Measurements from ENCODE around the gene SKIC8. TPM values are rescaled to one million over a fixed set of nuclear protein-coding genes. Genes with fewer than 3 reads are reported as not detected.

Gene SKIC8
- total RNA-seq, 3 donors from 2014 or later (not counting 1 experiment from before 2014, with no cell fraction given), result 20.7 to 24.9 (median 21.4) TPM

- DNase-seq (no peak), ATAC-seq (no peak)
- no peak overlapping the region for H3K27ac ChIP-seq (ENCODE audit: low read length)
- H3K4me1 ChIP-seq (ENCODE audit: control insufficient read depth, insufficient read depth, low read length), result no peaks in the 10 kb centered on the region
- H3K27ac Mint-ChIP-seq, result no peak overlapping the region
- no peaks in the 10 kb centered on the region for H3K9me3 Mint-ChIP-seq
- no peaks in the 10 kb centered on the region for H3K36me3 ChIP-seq (ENCODE audit: control insufficient read depth, insufficient read depth, low read length)
- no peak overlapping the region for H3K4me3 Mint-ChIP-seq
- 86% methylated on average over 7 of the region's 7 CpGs for WGBS (ENCODE audit: insufficient coverage)
- no peaks in the 10 kb centered on the region for H3K9me3 ChIP-seq (ENCODE audit: control insufficient read depth, insufficient read depth, low read length)
- peaks cover 0 to 8% of the 10 kb centered on the region in 2 donors for H3K27me3 Mint-ChIP-seq (ENCODE audit: low read depth in 2 of 2)
- H3K27me3 ChIP-seq (ENCODE audit: control insufficient read depth, insufficient read depth, low read length), result no peaks in the 10 kb centered on the region
- H3K4me3 ChIP-seq (ENCODE audit: low read length), result no peak overlapping the region
- intact Hi-C loops (cut with micrococcal nuclease), result no loop called here
- no peaks in the 10 kb centered on the region for H3K4me1 Mint-ChIP-seq
- TF ChIP-seq, protein P1, sequence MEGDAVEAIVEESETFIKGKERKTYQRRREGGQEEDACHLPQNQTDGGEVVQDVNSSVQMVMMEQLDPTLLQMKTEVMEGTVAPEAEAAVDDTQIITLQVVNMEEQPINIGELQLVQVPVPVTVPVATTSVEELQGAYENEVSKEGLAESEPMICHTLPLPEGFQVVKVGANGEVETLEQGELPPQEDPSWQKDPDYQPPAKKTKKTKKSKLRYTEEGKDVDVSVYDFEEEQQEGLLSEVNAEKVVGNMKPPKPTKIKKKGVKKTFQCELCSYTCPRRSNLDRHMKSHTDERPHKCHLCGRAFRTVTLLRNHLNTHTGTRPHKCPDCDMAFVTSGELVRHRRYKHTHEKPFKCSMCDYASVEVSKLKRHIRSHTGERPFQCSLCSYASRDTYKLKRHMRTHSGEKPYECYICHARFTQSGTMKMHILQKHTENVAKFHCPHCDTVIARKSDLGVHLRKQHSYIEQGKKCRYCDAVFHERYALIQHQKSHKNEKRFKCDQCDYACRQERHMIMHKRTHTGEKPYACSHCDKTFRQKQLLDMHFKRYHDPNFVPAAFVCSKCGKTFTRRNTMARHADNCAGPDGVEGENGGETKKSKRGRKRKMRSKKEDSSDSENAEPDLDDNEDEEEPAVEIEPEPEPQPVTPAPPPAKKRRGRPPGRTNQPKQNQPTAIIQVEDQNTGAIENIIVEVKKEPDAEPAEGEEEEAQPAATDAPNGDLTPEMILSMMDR (IDR thresholded peaks at IDR 0.05), result no peak
- H3K36me3 Mint-ChIP-seq, result no peaks in the 10 kb centered on the region
These were observed 25.9 kb upstream of the SKIC8 start for GRCh38 chr15:78325092-78325843.

DNA sequence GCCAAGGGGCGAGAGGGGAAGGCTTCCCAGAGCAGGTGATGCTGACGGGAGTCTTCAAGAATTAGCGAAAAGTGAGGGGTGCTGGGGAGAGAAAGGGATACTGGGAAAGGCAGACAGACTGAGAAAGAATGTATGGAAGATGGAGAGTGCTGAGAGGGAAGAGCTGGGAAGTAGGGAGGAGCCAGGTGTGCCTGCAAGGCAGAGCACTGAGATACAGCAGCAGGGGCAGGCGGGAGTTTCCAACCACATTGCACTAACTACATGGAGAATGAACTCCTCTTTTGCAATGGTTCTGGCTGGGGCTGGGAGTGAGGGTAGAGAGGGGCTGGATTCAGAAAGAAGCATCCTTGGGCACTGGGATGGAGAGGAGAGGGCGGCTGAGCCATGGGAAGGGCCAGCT is 24.7 kb upstream of the SKIC8 start:
- intact Hi-C loops (cut with micrococcal nuclease), result no loop called here
- Histone ChIP-seq H3K27ac (ENCODE audit: low read length) (no peak overlapping the region), H3K27me3 (ENCODE audit: control insufficient read depth, insufficient read depth, low read length) (no peaks in the 10 kb centered on the region), H3K4me3 (ENCODE audit: low read length) (no peak overlapping the region), H3K36me3 (ENCODE audit: control insufficient read depth, insufficient read depth, low read length) (no peaks in the 10 kb centered on the region), H3K9me3 (ENCODE audit: control insufficient read depth, insufficient read depth, low read length) (no peaks in the 10 kb centered on the region), H3K4me1 (ENCODE audit: control insufficient read depth, insufficient read depth, low read length) (no peaks in the 10 kb centered on the region)
- H3K9me3 Mint-ChIP-seq, result no peaks in the 10 kb centered on the region
- H3K27ac Mint-ChIP-seq, result no peak overlapping the region
- no peaks in the 10 kb centered on the region for H3K4me1 Mint-ChIP-seq
- TF ChIP-seq, protein P1 (IDR thresholded peaks at IDR 0.05), result no peak
- DNase-seq, result no peak
- H3K4me3 Mint-ChIP-seq, result no peak overlapping the region
- H3K27me3 Mint-ChIP-seq (ENCODE audit: low read depth in 2 of 2), result peaks cover 0 to 8% of the 10 kb centered on the region in 2 donors
- H3K36me3 Mint-ChIP-seq, result no peaks in the 10 kb centered on the region
- 91% methylated on average over 4 of the region's 5 CpGs for WGBS (ENCODE audit: insufficient coverage)
- ATAC-seq, result no peak

GRCh38 chr15:78323693-78324092 is 24.3 kb upstream of the SKIC8 start:
- Mint-ChIP-seq H3K4me1 (no peaks in the 10 kb centered on the region), H3K4me3 (no peak overlapping the region), H3K27ac (no peak overlapping the region), H3K36me3 (no peaks in the 10 kb centered on the region), H3K27me3 (ENCODE audit: low read depth in 2 of 2) (peaks cover 0 to 8% of the 10 kb centered on the region in 2 donors), H3K9me3 (no peaks in the 10 kb centered on the region)
- Histone ChIP-seq H3K27me3 (ENCODE audit: control insufficient read depth, insufficient read depth, low read length) (no peaks in the 10 kb centered on the region), H3K4me3 (ENCODE audit: low read length) (no peak overlapping the region), H3K36me3 (ENCODE audit: control insufficient read depth, insufficient read depth, low read length) (no peaks in the 10 kb centered on the region), H3K27ac (ENCODE audit: low read length) (no peak overlapping the region), H3K9me3 (ENCODE audit: control insufficient read depth, insufficient read depth, low read length) (no peaks in the 10 kb centered on the region), H3K4me1 (ENCODE audit: control insufficient read depth, insufficient read depth, low read length) (no peaks in the 10 kb centered on the region)
- intact Hi-C loops (cut with micrococcal nuclease), result no loop called here
- TF ChIP-seq, protein P1 (IDR thresholded peaks at IDR 0.05), result no peak
- no peak for ATAC-seq
- no peak for DNase-seq
- WGBS (ENCODE audit: insufficient coverage), result 73% methylated on average over 7 of the region's 7 CpGs
